ENCODE results near the gene ERI2.

ERI2 gene

DNA sequence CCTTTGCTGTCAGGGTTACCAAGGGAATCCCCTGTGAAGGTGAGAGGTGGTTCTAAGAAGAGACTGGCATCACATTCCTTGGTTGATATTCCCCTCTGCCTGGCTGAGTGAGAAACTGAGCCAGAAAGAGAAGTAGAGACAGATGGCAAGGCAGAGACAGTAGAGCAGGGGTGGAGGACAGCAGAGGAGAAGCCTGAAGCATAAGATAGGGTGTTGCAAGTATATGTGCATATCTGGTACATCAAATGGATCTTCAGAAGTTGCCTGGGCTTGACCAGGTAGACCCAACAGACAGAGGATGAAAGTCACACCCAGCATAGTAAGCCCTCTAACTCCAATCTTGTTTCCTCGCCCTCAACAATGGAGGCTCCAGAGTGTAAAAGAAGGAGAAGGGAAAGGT is 56.8 kb downstream of the ERI2 start:
- H3K9me3 ChIP-seq (ENCODE audit: low read length), result no peaks in the 10 kb centered on the region

DNA sequence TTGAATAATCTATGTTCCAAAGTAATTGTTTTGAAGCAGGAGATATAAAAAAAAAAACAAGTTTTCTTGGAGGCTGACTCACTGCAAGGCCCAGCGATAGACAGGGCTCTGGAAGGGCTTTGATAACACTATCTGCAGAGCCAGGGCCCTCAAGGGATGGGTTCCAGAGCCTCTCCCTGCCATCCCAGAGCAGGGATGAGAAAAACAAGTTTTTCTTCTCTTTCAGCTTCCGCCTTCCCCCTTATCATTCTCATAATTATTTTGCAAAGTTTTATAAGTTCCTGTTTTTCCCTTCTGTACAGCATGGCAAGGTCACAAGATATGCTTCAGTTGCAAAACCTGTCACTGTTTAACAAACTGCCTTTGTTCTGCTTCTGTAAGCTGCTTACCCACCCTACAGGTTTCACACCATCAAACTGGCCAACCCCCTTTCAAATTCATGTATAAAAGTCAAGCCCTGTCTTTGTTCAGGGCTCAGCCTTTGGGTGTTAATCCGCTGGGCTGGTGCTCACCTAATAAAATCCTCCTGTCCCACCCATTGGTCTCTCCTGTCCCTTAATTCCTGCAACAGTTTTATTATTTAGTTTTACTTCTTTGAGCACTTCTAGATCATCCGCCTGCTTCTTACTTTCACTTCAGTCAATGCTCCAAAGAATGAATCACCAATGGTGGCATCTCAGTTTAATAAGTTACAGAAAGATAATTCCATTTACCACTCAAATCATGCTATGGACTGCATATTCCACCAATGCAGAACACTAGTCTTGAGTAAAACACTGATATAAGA is 59.0 kb downstream of the ERI2 start:
- Histone ChIP-seq H3K27me3 (ENCODE audit: insufficient read depth, low read length) (no peaks in the 10 kb centered on the region), H3K36me3 (ENCODE audit: insufficient read depth, low read length) (no peaks in the 10 kb centered on the region), H2AFZ (ENCODE audit: low read depth, low read length) (no peak overlapping the region), H3K4me1 (ENCODE audit: insufficient read depth, low read length) (no peaks in the 10 kb centered on the region), H3K4me3 (ENCODE audit: low read length) (no peak overlapping the region), H3K9me3 (ENCODE audit: low read length) (no peaks in the 10 kb centered on the region)

More for the DNA sequence above, 56.8 kb downstream of the ERI2 start:
- H3K27me3 ChIP-seq (ENCODE audit: insufficient read depth, low read length), result no peaks in the 10 kb centered on the region
- no peak overlapping the region for H2AFZ ChIP-seq (ENCODE audit: low read depth, low read length)
- no peaks in the 10 kb centered on the region for H3K4me1 ChIP-seq (ENCODE audit: insufficient read depth, low read length)
- H3K4me3 ChIP-seq (ENCODE audit: low read length), result no peak overlapping the region
- H3K36me3 ChIP-seq (ENCODE audit: insufficient read depth, low read length), result no peaks in the 10 kb centered on the region

DNA sequence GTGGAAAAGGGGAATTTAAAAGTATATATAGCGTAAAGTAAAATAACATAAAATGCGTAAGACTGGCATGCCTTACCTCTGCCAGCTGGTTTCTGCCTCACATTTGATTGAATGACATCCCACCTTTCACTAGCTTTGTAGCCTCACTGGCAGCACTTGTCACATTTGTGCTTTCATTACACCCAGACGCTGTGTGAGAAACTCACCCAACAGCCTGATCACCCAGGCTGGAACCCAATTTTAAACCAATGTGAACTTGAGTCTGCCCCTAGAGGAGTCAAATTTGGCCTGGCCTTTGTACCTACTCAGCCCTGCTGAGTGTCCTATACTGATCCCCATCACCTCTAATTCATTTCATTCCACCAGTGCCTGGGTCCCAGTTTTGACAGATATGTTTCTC is 59.8 kb downstream of the ERI2 start:
- Histone ChIP-seq H3K36me3 (ENCODE audit: insufficient read depth, low read length) (no peaks in the 10 kb centered on the region), H3K27me3 (ENCODE audit: insufficient read depth, low read length) (no peaks in the 10 kb centered on the region), H2AFZ (ENCODE audit: low read depth, low read length) (no peak overlapping the region), H3K9me3 (ENCODE audit: low read length) (no peaks in the 10 kb centered on the region), H3K4me3 (ENCODE audit: low read length) (no peak overlapping the region), H3K4me1 (ENCODE audit: insufficient read depth, low read length) (no peaks in the 10 kb centered on the region)
